Cardiac fibroblast (primary cell): ENCODE measurements around the gene CTSD.
"Not testable (repeated sequence)": the region's sequence is repeated elsewhere in the genome, so short reads cannot be mapped to it uniquely, and the experiment has no call there.

Source experiments
- DNase-seq, 2 donors: peaks; one replicate each; pipeline versions ENCODE4 v3.0.0 to v3.0.0-alpha.2; 2010; ENCODE audit warnings: low read depth in 2 of 2
- H3K4me3 ChIP-seq, 2 donors: replicated peaks in 1 of 2; 1 replicate in 1 of 2; 2 replicates in 1 of 2; pipeline ENCODE4 v1.5.1; 2011; ENCODE audit warnings: low read depth in 2 of 2, low read length in 2 of 2, mild to moderate bottlenecking in 2 of 2, moderate library complexity in 1 of 2
- CTCF ChIP-seq: IDR thresholded peaks from one replicate; pipeline ENCODE4 v1.5.1; 2011; ENCODE audit warnings: low read depth, mild to moderate bottlenecking, low read length, inconsistent platforms

The CTSD gene

GRCh38 chr11:1763796-1764661, at the start of gene CTSD:
CTSD (minus strand) TSS chr11:1763927; CDS start chr11:1763859, 68 bp downstream.
- no peak for TF ChIP-seq CTCF
- peak within 1 kb of the TSS; percentile 76 to 86 for H3K4me3 ChIP-seq
- peak; percentile 77 to 86 for DNase-seq

GRCh38 chr11:1813356-1813755, 49.6 kb upstream of the CTSD start:
- not testable (repeated sequence) for DNase-seq, H3K4me3 ChIP-seq

- no peak for TF ChIP-seq CTCF
- no peak for DNase-seq
- no peak overlapping the region for H3K4me3 ChIP-seq
Observed at GRCh38 chr11:1812801-1813200, 49.1 kb upstream of the CTSD start.

- no peak for TF ChIP-seq CTCF
- no peak for DNase-seq
Observed at GRCh38 chr11:1812274-1812673, 48.5 kb upstream of the CTSD start.

GRCh38 chr11:1810761-1811160, 47.0 kb upstream of the CTSD start:
- H3K4me3 ChIP-seq = no peak overlapping the region
- TF ChIP-seq CTCF = no peak
- DNase-seq = no peak

More at GRCh38 chr11:1812274-1812673, 48.5 kb upstream of the CTSD start:
- no peak overlapping the region for H3K4me3 ChIP-seq

- no peak for DNase-seq
Observed at GRCh38 chr11:1807264-1807995, 43.7 kb upstream of the CTSD start.

More at GRCh38 chr11:1807264-1807995, 43.7 kb upstream of the CTSD start:
- no peak for TF ChIP-seq CTCF
- H3K4me3 ChIP-seq = no peak overlapping the region
